ENCODE results near the gene NACC2.

NACC2 gene

DNA sequence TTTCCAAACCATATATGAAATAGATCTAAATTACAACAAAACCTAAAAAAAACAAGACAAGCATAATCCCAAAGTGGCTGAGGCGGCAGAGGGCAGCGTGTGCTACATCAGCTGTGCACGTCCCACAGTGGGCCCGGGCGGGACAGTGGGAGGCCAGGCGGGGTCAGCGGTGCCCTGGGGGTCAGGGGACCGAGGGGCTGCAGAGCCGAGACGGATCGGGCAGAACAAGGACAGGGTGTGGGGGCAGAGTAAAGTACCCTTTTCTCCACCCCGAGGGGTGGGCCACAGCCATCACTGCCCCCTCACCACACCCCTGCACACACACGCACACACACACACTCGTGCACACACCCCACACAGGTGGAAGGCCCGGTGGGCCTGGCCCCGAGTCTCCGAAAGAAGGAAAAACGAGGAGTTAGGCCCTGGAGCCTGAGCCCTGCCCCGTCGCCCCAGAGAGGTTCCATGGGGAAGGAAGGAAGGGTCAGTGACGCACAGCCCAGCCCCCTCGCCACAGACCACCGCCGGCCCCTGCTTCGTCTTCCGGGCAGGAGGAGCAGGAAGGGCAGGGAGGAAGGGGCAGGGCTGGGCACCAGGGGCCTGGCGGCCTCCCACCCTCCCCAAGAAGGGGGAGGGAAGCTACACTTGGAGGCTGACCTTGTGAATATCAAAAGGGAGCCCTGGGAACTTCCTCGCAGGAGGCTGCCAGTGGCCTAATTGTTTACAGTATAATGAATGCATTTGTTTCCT is 84.3 kb downstream of the NACC2 start:
- DNase-seq (ENCODE audit: low read depth) = peak; percentile 90

DNA sequence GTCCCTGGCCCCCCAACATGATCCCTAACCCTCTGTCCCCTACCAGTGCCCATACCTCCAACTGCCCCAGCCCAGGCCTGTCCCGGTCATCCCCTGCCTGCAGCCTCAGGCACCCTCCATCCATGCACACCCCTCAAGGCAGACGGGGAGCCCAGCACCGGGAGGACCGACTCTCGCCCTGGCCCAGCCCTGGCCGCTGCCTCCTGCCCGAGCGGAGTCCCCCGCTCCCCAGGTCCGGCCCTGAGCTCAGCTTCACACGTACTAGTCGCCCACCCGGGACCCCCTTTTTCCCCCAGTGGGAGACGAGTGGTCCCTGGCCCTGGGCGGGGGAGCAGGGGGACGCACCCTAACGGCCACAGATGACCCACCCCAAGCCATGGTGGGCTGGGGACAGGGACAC is 84.9 kb downstream of the NACC2 start:
- no peak for DNase-seq (ENCODE audit: low read depth)

DNA sequence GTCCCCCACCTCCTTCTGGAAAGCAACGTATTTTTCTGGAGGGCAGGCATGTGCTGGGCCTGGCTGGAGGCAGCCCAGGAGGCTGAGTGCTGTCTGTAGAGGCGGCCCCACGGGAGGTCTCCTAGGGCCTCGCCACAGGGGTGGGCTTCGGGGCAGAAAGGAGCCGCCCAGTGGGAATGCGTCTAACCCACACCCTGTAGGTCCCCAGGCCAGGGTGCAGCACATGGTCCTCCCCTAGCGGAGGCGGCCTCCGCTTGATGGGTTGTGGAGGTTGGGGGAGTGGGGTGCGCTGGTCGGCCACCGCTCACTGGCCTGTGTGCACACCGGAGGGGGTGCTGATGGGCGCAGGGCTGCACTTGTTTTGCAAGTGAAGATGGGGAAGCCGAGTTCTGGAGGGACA is 85.6 kb downstream of the NACC2 start:
- DNase-seq (ENCODE audit: low read depth) = no peak

DNA sequence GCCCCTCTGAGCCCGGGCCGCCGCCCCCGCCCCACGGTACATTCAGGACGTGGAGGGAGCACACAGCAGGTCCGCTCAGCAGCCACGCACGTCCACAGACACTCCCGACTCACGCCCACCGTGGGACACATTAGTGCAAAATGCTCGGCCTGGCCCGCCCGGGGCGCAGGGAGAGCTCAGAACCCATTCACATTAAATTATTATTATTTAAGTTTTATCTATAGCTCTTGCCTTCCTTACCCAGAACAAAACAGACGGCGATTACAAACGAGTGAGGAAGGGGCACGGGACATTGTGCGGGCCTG is 86.4 kb downstream of the NACC2 start:
- DNase-seq (ENCODE audit: low read depth) = no peak

DNA sequence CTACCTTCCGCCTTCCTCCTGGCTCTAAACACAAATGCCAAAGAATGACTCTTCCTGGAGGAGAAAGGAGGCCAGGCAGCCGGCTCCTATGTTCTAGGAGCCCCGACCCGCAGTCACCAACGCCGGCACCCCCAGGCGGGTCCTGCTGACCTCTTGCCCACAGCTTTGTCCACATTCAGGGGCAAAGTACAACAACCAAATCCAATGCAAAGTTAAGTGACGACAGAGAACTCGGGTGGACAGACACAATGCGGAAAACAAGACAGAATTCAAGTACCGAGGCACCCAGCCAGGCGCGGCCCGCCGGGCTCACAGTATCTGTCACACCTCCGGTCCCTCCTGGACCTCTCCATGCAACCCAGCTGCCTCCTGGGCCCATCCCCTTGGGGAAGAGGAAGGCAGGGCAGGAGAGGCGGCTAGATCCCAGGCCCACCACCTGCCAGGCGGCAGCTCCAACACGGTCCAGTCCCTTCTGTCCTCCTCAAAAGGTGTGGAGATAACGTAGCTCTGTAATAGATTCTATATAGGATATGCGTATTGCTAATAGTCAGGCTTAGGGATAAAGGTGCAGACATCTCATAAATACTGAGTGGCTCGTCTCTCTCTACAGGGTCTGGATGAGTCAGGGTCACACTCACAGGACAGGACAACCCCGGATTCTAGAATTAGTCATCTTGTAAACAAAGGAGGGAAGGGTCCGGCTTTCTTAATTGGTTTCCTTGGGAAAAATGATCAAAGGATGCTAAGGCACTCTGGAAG is 87.0 kb downstream of the NACC2 start:
- DNase-seq (ENCODE audit: low read depth) = no peak

DNA sequence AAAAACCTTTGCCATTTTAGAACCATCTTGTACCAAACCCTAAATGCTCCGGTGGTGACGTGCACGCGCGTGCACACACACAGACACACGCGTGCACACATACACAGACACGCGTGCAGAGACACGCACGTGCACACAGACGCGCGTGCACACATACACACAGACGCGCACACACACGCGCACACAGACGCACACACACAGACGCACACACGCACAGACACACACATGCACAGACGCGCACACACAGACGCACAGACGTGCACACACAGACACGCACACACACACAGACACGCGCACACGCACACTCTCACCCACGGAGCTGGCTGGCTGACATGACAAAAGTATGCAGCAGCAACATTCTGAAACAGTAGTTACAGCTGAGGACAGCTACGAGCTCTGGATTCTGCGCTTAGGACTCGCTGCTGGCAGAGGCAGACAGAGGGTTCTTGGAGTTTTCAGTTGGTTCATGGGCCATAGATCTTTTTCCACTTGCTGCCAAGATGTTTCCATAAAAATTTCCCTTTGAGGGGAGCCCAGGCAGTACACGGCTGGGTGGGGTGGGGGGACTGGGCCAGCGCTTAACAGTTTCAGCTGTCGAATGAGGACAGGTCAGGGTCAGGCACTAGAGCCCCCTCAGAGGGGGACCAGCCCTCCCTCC is 87.7 kb downstream of the NACC2 start:
- no peak for DNase-seq (ENCODE audit: low read depth)

DNA sequence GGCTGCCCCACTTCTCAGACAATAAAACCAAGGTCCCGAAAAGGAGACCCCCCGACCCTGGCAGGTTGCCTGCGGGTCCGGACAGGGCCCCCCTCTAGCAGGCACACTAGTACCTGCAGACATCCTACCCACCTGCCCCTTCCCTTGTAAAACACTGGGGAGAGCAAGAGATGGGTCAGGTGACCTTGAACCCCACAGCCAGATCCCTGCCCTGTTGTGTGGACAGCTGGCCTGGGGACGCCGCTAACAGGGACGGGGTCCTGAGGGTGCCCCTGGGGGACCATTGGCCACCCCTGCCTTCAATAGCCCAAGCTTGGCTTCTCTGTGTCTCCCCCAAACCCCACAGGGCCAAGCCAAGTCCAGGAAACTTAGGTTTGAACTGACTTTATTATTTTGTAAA is 88.9 kb downstream of the NACC2 start:
- no peak for DNase-seq (ENCODE audit: low read depth)

DNA sequence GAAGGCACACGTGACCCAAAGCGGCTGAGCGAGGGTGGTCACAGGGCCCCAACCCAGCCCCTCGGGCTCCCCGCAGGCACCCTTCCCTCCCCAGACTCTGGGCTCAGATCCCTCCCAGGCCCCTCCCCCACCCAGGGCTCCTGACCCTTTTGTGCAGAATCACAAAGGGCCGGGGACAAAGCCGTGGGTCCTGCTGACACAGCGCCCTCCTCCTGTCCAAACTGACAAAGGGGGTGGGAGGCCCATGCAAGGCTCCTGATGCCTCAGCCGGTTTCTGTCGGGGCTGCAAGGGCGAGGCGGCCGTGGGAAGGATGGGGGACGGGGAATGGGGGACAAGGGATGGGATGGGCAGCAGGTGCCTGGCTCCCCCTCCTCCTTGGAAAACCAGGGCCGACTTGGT is 90.4 kb downstream of the NACC2 start:
- no peak for DNase-seq (ENCODE audit: low read depth)

DNA sequence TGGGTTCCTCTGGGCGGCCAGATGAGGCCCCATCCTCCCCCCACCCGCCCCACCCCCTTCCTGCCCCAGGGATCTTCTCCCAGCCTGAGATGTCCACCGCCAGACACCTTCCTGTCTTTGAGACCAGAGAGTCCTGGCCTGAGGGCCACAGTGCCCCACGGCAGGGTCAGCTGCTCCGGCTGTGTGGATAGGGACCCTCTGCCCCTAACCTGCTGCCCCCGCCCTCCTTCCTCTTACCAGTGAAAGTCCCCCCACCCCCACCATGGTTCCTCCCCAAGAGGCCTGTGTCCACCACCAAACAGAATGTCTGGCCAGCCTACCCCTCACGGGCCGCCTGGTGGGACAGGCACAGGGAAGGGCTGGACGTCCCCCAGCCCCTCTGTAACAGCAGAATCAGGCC is 90.9 kb downstream of the NACC2 start:
- DNase-seq (ENCODE audit: low read depth) = no peak

DNA sequence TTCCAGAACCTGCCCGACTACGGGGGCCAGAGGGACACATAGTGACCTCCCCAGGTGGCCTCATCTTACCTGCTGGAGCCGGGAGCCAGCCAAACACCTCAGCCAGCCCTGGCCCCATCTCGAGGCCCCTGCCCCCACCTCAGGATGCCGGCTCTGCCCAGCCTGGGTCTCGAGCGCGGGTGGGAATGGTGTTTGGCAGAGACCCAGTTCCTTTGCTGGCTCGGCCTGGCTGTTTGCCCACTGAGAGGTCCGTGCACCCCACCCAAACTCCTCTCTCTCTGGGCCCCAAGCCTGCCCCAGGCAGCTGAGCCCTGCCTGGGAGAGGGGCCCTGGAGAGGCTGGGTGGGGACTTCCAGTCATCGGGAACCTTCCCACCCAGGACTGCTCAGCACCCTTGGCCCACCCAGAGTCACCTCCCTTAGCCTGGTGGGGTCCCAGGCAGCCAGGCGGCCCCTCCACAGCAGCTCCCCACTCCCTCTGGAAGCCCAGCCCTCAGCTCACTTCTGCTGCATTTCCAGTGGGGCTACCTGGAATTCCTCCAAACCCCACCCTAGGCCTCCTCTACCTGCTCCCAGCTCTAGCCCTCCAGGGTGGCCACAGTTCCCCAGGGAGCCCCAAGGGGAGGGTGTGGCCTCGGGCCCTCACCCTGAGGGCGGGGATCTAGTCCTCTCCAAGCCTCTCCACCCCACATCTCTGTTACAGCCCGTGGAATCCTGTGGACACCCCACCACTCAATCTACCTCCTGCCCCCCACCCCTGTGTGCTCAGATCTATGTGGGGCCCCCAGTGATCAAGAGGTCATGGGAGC is 91.5 kb downstream of the NACC2 start:
- no peak for DNase-seq (ENCODE audit: low read depth)

DNA sequence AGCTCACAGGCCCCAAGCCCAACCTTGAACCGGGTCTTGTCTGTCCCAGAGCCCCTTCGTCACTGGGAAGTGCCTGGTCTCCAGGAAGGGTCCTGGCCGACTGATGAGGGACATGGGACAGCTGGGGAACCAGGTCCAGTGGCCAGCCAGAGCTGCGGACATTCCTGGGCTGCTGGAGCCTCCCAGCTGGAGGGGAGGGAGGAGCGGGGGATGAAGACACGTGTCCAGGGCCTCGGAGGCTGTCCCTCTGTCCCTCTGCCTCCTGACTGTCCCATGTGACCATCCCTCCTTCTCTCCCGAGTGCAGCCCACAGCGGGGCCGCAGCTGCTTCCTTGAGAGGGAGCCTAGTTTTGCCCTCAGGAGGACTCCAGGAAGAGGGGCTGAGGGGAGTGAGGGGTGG is 92.2 kb downstream of the NACC2 start:
- DNase-seq (ENCODE audit: low read depth) = no peak

DNA sequence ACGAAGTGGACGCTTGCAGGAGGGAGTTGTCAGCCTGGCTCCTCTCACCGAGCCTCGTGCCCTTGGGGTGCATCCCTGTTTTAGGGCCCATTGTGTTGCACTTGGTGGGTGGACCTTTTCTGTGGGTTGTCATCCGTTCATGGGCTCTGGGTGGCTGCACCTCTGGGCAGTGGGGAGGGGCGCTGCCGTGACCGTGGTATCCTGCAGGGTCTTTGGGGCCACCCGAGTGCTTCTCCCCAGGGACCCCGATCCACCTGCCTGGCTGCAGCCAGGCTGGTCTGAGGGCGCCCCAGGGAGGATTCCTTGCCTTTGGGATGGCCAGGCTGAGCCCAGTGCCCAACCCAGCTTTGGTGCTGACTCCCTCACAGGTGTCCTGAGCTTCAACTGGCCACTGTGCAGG is 92.9 kb downstream of the NACC2 start:
- no peak for DNase-seq (ENCODE audit: low read depth)

DNA sequence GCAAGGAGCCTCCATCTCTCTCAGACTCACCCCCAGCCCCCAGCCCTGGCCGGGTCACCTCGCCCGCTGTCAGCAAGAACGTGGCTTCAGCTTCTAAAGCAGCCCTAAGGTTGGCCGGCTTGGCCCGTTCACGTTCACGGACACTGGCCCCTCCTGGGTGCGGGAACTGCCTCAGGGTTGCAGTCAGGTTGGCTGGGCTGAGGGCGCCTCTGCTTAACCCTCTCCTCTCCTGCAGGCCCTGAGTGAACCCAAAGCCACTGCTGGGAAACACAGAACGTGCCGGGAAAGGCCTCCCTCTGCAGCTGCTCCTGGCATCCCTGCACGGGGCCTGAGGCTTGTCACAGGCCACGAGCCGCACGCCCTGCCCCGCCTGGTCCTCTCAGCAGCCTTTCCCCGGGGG is 93.9 kb downstream of the NACC2 start:
- DNase-seq (ENCODE audit: low read depth) = no peak

DNA sequence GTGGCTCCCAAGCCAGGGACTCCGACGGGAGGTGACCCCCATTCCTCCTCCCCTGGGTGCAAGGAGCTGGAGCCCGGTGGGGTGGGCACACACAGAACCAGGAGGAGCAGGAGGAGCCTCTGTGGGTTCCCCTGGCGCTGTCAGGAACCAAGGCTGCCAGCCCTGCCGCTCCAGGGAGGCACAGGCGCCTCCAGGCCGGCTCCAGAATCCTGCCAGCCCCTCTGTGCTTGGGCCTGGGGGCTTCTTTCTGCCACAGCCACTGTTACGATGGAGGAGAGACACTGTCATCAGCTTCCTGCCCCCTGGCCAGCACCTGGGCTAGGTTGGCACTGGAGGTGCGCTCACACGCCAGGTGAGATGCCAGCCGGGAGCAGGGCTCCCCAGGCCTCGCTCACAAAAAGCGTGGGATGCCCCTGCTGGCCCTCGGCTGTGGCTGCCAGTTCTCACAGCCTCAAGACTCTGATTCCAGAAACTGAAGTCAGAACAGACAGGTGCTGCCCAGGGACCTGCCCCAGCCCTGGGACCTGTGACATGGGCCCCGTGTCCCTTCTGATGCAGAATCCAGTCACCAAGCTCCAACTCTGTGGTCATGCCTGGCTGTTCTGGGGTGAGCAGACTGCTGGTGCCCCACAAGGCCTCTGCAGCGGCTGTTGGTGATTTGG is 96.5 kb downstream of the NACC2 start:
- DNase-seq (ENCODE audit: low read depth) = no peak

DNA sequence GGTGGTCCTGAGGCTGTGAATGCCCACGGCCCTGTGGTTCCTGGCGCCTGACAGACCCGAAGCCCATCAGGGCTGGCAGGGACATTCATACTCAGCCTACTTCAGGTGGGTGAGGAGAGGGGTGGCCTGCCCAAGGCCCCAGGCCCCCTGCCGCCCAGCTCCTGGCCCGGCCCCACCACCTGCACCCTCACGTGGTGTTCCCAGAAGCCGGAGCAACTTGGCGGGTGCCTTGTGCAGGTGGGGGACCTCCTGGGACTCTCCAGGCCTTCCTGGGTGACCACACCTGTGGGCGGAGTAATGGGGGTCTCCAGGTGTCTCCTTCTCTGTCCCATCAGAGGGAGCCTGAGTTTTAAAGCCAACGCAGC is 97.1 kb downstream of the NACC2 start:
- no peak for DNase-seq (ENCODE audit: low read depth)

DNA sequence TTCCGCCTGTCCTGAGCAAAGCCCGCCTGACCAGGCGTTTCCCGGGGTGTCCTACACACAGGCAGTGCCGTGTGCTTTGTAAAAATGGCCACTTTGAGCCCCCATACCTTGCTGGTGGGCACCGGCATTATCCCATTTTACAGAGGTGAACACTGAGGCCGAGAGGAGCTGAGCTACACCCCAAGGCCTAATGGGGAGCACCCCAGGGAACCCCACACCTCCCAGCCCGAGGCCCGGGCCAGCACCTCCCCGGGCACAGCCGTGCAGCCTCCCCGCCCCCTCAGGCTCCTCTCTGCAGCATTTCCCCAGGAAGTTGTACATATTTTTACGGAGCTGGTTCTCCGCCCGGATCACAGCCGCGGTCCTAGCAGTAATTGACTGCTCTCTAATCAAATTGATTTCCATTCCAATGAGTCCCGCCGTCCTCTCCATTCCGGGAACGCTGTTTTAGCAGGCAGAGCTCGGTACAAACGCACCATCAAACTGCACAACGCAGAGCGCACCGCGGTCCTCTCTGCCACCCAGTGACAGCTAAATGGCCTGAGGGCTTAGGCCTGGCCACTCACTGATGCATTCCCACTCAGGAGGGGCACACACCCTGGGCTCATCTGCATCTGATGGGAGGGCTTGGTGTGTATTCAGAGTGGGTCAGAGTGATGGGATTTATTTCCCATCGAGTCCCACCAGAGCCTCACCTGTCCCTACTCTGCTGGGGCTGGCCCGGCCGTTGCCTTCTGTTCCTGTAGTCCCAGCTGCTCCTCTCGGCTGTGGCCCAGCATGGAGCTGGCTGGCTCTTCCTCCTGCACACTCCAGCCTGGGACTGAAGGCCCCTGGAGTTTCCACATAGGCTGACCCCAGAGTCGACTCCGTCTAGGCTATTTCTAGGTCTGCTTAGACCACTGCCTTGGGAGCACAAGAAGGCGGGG is 97.7 kb downstream of the NACC2 start:
- no peak for DNase-seq (ENCODE audit: low read depth)

DNA sequence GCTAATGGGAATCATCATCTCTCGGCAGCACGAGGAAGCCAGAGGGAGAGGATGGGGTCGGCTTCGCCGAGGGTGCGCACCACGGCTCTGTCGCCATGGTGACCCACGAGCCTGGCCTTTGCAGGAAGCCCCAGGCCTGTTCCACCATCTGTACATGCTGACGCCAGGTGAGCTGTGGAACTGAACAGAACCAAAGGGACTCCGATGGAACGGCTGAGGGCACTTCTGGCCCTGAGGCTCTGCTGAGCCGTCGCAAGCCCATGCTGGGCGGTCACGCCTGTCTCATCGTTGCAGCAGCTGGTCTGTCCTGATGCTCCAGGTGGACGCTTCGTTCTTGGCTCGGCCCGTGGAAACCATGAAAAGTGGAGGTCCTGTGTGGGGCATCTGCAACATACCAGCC is 99.3 kb downstream of the NACC2 start:
- DNase-seq (ENCODE audit: low read depth) = no peak

DNA sequence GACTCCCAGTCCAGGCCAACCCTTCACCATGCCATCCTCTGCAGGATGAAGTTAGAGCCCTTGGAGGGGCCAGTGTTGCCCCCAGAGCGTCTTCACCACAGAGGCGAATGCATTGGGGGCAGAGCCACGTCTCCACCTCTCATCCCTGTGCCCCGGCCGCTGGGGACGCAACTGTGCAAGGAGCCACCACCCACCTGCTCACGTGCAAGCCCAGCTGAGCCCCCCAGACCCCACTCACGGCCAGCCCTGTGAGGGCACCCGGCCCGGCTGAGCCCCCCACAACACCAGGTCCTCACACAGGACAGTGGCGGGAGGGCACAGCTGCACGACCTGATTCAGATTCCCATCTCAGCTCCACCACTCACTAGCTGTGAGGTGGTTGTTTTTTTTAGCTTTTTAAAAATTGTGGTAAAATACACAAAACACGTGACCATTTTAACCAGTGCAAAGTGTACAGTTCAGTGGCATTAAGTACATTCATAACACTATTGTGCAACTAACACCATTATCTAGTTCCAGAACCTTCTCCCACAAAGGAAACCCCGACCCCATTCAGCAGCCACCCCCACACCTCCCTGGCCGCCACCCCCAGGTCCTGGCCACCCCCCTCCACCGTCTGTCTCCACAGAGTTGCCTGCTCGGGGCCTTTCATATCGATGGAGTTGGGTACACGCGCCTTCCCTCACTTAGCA is 100.4 kb downstream of the NACC2 start:
- no peak for DNase-seq (ENCODE audit: low read depth)

DNA sequence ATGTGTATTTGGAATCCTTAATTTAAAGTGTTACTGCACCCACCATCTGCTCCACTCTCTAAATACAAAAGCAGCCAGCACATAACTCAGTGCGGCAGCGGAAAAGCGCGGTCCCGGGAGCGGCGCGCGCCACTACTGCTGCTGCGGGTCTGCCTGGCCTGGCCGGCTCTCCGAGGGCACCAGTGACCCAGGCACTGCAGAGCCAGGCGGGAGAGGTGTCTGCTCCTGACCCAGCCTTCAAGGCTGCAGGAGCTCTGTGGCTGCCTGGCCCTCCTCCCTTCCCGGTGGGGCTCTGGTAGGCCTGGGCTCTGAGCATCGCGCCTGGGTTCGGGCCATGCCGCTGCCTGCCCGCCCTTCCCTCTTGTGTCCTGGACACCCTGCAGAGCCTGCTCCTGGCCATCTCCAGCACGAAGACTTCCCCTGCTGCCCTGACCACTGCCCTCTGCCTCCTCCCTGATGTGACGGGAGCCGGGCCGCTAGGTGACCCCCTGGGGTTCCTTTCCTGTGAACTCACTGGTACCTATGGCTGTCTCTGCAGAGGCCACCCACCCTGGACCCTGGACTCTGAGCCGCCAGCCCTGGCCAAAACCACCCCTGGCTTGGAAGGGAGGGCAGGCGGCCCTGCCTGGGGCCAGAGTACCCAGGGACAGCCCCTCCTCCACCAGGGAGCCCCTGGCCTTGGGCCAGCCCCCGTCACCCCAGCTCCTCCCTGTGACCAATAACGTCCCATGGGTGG is 101.2 kb downstream of the NACC2 start:
- DNase-seq (ENCODE audit: low read depth) = no peak

DNA sequence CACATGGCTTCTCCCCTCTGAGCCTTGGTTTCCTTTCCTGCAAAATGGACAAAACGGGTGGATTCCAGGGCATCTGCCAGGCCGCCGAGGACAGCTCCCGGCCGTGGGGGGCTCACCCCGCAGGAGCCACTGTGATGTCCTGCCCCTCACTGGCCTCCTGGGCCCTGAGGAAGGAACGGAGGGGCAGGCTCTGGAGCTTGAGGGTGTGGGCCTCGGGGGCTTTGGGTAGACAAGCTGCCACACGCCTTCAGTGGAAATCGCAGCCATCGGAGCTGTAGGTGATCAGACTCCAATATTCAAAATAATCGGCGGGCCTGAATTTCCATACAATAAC is 101.7 kb downstream of the NACC2 start:
- no peak for DNase-seq (ENCODE audit: low read depth)

All from CMK (cell line).